ENCODE results near the gene PLAAT4.

Gene PLAAT4, protein sequence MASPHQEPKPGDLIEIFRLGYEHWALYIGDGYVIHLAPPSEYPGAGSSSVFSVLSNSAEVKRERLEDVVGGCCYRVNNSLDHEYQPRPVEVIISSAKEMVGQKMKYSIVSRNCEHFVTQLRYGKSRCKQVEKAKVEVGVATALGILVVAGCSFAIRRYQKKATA

DNA sequence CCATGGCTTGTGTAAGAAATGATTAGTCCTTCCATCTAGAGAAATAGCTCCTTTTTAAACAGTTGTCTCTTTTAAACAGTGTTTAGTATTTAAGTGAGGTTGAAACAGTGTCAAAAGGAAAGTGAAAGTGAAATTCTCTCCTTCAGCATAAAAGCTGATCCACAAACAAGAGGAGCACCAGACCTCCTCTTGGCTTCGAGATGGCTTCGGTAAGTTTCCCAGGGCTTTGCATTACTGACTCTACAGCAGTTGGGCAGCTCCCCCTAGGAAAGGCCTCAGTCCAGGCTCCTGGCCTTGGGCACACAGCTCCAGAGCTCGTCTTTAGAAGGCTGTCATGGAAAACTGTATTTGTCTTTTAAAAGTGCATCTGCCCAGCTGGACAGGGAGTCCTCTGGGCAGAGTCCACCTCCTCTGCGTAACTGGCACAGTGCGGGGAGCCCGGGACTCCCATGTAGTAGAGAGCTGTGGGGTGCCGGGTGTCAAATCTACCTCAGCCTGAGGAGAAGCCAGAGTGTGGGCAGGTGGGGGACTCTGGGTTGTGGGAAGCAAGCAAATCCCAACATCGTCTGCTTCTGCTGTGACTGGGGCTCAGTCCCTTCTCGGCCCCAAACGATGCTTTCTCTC is at the start of gene PLAAT4:
Gene PLAAT4, plus strand, starts transcription at position 140 of the 624 bp plus-strand sequence. Its CDS starts 61 bp downstream, at position 201.
- DNase-seq (ENCODE audit: low read depth), result peak; percentile 73

DNA sequence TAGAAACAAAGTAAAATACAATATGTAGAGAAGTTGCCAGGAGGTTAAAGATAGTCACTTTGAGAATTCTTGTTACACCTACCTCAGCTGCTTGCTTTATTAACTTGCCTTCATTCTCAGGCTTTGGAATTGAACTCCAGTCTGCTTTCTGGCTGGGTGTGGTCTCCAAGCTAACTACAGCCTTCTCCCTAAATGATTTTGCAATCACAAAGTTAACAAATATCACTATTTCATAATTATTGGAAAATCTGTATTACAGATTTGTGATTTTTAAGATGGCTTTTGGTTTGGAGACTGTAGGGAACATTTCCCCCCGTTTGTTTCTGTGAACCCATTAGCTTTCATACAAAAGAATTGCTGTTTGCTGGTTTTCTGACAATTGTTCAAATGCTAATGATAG is 47.8 kb upstream of the PLAAT4 start:
- DNase-seq (ENCODE audit: low read depth), result no peak

DNA sequence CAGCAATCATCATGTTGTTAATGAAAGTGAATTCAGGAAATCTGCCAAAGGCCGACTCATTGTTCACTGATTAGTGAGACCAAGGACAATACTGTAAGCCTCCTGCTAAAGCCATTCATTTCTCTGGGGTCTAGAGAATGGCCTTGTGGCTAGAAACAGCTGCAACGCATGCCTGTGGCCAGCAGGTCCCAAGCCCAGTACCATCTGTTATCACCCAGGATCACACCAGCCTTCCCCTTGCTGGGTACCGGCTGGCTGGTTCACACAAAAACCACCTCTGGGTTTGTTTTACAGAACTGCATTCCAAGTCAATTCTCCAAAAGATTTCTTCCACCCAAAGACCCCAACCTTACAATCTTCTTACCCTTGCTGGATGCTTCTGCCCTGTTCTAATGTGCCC is 46.7 kb upstream of the PLAAT4 start:
- DNase-seq (ENCODE audit: low read depth), result peak; percentile 74

DNA sequence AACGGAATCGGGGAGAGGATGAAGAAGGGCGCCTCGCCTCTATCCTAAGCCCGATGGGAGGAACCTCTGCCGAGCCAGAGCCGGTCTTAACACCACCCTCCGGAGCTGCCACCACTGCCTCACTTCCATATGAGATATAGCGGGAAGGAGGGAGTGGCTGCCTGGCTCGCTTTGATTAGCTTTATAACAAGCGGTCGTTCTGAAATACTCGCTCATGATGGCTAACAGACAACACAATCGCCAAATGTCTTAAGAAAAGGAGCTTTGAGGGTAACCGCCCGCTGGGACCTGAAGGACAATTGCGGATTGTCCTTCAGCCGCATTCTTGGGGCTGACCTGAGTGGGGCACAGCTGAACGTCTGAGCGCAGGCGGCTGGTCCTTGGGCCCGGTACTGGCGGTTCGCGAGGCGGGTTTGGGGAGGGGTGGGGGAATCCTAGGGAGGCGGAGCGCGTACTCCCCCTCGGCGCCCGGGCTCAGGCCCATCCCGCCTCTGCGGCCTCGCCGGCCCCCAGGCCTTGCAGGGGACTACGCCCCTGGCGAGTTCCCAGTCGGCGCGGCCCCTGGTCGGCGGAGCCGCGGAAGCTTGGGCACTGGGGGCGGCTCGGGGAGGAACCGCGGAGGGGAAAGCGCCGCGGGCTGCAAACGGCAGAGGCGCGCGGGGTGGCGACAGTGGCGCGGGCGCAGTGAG is 45.9 kb upstream of the PLAAT4 start, which contains the start of gene PLAAT5:
Gene PLAAT5, minus strand, starts transcription at position 617 of the 689 bp plus-strand sequence. Its CDS starts 133 bp downstream, at position 484.
- peak; percentile 53 for DNase-seq (ENCODE audit: low read depth)

DNA sequence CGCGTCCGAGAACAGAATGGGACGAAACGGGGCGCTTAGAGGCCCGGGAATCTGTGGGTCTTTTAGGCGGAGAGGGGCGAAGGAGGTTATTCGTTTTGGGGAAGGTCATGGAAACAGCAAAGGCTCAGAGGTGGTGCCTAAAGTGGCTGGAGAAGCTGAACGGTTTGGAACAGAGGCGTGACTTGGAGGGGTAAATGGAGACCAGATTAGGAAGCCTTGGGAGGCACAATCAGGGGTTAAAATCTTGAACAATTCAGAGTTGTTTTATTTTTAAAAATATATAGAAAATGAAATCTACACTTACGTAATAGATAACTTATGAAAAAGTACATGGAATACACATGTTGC is 45.4 kb upstream of the PLAAT4 start:
- no peak for DNase-seq (ENCODE audit: low read depth)

DNA sequence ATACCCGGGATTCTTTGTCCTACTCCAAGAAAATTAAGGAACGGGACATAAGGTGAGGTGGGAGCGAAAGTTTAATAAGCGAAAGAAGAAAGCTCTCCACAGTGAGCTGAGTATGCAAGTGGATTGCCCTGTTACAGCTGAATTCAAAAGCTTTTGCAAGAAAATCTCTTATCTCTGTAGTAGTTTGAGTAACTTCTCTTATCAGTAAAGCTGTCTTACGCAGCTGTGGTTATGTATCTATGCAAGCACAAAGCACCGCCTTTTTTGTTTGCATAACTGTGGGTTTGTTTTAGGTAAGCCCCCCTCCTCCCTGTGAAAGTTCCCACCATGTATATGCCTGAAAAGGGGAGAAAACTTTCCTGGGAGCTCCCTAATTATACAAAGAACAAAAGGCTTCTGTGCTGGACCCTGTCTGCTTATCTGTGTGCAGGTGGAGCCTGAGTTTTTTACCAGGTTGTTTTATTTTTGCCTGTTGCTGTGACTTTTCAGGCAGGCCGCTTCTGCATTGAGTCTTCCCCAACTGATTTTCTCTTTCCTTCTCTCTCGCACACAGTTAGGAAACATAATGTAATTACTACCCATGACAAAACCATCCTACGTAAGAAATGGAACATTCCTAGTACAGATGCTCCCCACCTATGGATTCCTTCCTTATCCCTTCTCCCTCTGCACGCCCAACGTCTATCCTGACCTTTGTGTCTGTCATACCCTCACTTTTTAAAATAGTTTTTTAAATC is 44.8 kb upstream of the PLAAT4 start:
- peak; percentile 97 for DNase-seq (ENCODE audit: low read depth)

DNA sequence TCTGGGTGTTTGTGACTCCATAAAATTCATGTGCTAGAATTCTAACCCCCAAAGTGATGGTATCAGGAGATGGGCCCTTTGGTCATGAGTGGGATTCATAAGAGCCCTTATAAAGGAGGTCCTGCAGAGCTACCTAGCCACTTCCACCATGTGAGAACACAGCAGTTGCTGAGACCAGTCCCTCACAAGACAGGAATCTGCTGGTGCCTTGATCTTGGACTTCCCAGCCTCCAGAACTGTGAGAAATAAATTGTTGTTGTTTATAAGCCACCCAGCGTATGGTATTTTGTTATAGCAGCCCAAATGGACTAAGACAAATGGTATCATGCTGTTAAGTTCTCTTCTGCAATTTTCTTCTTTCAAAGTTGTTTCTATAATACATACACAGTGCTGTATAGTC is 44.2 kb upstream of the PLAAT4 start:
- no peak for DNase-seq (ENCODE audit: low read depth)

DNA sequence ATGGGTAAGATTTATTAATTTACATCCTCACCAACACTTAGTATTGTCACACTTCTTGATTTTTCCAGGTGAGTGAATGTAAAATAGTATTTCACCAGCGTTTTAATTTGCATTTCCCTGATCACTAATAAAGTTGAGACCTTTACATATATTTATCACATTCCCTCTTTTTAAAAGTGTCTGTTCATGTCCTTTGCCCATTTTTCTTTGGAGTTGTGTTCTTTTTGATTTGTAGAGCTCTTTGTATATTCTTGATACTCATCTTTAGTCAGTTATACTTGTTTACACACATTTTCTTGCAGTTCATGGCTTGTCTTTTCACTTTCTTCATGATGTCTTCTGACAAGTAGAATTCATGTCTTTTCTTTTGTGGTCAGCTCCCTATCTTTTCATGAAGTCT is 43.5 kb upstream of the PLAAT4 start:
- DNase-seq (ENCODE audit: low read depth), result no peak

DNA sequence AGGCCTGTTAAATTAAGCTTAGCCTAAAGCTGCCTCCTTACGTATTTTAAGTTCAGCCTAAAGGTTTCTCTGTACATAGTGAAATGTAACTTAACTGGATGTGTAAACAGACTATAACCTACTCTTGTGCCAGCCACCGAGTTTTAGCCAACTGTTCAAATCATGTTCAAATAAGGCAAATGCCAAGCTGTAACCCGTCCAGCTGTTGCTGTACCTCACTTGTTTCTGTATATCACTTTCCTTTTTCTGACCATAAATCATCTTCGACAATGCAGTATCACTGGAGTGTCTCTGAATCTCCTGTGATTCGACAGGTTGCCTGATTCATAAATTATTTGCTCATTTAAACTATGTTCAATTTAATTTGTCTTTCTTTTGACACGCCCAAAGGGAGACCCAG is 41.6 kb upstream of the PLAAT4 start:
- no peak for DNase-seq (ENCODE audit: low read depth)

DNA sequence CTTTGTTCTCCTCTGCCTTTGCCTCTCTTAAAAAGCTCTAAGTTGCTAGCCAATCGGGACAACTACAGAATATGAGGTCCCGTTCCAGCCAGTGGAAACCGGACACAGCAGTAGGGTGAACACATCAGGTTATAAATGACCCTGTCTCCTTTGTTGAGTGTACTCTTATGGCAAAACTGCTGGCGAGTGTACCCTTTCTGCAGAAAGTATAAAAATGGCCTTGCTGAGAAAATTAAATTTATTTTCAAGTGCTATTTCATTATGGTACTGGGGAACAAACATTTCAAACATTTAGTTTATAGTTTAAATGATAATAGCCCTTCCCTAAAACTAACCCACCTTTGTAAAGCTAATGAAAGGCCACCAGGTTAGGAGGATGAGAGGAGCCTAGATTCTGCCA is 36.7 kb upstream of the PLAAT4 start:
- no peak for DNase-seq (ENCODE audit: low read depth)

DNA sequence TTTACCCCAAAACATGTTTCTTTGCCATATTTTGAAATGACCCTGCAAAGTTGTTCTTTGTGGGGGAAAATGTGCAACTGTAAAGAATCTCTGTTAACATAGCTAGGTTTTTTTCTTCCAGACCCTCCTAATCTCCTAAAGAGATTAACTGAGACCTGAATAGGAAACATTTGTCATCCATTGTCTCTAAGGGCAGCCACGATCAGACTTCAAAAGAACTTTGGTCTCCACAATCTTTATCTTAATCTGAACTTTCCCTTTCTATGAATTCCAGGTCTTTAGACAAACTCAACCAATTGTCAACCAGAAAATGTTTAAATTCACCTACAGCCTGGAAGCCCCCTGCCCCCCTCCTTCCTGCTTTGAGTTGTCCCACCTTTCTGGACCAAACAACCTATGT is 35.4 kb upstream of the PLAAT4 start:
- no peak for DNase-seq (ENCODE audit: low read depth)

DNA sequence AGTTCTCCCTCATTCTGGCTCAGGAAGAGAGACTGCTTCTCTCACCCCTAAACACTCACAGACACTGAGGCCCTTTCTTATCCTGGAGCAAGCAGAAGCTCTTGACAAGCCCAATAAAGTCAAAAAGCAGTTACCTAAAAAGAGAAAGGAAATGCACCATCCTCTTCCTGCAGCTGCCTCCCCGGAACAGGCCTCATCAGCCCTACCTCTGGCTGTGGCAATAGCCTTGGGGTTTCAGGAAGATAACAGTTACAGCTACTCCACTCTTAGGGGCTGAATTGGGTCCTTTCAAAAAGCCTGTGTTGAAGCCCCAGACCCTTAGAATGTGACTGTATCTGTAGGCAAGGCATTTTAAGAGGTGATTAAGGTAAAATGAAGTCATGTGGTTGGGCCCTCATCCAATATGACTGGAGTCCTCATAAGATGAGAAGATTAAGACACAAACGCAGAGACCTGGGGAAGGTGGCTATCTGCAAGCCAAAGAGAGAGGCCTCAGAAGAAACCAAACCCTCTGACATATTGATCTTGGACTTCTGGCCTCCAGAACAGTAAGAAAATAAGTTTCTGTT is 34.3 kb upstream of the PLAAT4 start:
- DNase-seq (ENCODE audit: low read depth), result no peak

DNA sequence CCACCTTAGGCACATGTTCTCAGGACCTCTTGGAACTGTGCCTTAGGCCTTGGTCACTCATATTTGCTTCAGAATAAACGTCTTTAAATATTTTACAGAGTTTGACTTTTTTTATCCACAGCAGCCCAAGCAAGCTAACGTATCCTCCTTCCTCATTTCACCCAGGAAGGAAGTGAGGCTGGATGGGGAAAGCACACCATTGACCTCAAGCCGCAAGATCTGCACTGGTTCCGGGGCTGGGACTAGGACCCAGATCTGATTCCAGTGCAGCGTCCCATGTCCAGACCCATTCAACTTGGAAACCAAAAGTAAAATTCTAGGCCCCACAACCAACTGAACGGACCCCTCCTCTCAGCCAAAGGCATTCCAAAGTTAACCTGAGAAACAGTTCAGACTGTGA is 33.1 kb upstream of the PLAAT4 start:
- no peak for DNase-seq (ENCODE audit: low read depth)

DNA sequence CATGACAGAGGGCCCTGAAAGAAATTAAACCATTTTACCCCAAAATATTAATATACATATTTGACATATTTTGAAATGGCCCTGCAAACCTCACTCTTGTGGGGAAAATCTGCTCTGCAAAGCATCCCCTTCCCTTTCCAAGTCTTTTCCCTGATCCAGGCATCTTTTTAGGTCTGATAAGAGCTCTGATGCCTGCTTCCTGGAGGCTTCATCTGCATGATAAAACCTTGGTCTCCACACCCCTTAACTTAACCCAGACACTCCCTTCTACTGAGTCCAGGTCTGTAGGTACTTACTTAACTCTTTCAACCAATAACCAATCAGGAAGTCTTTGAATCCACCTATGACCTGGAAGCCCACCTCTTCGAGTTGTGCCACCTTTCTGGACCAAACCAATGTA is 32.6 kb upstream of the PLAAT4 start:
- DNase-seq (ENCODE audit: low read depth), result no peak

DNA sequence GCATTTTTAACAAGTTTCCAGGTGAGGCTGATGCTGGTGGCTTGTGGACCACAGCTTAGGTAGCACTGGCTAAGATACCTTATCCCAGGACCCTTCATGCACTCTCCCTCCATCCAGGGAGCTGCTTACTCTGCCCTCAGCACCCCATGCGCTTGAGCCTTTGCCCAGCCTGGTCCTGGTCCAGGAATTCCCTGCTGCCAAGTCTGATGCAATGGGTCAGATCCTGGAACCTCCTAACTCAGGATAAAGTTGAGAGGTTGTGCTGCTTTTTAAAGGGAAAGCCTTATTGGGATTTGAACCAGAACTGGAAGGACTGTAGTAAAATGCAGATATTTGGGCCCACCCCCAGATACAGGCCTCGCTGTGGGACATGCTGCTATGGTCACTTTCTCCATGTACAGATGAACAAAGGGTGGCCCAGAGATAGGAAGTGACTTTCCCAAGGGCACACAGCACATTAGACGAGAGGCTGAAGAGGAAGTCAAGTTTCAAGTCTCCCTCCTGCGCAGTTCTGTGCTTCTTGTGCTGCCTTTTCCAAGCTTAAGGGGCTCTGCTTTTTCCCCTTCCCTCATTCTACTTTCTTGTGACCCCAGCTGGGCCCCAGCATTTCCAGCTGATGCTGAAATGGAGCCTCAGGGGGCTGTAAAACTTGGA is 31.5 kb upstream of the PLAAT4 start:
- DNase-seq (ENCODE audit: low read depth), result peak; percentile 39

DNA sequence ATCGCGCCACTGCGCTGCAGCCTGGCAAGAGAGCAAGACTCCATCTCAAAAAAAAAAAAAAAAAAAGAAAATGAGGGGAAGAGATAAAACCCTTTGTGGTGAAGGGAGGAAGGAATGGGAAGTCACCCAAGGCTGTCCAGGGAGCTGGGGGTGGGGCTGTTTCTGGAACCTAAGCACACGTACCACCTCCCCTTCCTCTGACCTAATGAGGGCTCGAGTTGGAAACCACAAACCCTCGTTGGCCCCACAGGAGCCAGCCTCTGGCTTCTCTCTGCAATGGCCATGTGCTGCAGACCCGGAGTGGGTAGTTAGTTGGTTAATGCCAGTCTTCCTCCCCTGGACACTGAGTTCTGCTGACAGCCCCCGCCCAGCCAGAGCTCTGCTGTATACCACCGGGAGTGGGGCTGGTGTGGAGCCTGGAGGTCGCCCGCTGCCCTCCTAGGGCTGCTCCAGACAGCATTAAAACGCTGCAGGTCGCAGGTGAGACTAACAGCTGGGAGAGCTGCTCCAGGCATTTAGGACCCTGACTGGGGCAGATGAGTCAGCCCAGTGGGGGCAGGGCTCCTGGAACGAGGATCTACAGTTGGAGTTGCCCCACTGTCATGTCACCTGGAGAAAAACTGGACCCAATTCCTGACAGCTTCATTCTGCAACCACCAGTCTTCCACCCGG is 30.6 kb upstream of the PLAAT4 start, which contains the start of gene LGALS12:
Gene LGALS12, plus strand, starts transcription at position 228 of the 672 bp plus-strand sequence. Its CDS starts 375 bp downstream, at position 603.
- peak; percentile 96 for DNase-seq (ENCODE audit: low read depth)

DNA sequence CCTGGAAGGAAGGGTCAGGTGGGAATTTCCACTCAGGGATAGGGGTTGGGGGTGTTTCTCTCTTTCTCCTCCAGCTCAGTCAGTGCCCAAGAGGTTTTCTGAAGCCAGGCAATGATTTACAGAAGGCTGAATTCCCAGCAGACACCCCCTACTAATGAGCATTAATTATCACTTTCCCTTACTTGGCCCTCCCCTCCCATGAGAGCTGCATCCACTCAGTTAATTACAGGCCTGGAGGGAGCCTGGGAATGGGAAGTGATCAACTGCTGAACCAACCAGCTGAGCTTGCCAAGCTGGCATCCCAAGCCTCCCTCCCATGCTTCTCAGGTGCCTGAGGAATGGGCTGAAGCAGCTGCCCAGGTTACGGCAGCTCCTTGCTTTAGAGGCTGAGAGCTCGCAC is 29.7 kb upstream of the PLAAT4 start:
- DNase-seq (ENCODE audit: low read depth), result no peak

DNA sequence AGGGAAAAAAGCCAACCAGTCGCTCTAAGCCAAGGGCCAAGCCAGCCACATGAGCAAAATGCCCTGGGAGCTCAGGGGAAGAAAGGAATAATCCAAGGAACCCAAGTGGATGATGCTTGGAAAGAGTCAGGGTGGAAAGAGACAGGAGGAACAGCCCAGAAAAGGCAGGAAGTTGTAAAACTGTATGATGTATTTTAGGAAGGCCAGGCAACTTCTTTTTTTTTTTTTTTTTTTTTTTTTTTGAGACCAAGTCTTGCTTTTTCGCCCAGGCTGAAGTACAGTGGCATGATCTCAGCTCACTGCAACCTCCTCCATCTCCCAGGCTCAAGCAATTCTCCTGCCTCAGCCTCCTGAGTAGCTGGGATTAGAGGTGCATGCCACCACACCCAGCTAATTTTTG is 29.1 kb upstream of the PLAAT4 start:
- DNase-seq (ENCODE audit: low read depth), result no peak

DNA sequence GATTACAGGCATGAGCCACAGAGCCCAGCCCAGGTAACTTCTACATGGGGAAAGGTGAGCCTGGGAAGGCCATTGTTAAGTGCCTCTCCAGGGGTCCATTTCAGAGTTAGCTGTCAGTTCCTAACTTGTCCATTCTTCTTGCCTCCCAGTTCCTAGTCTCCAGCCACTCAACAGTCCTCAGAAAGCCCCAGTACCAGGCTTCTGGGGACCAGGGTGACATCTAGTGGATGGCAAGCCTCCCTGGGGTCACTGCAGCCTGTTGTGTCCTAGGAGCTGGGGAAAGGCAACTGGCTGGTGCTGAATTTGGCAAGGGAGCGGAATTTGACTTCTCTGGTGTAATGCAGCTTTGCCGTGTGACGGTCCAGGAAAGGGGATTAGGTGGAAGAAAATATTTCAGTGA is 28.6 kb upstream of the PLAAT4 start:
- peak; percentile 27 for DNase-seq (ENCODE audit: low read depth)

DNA sequence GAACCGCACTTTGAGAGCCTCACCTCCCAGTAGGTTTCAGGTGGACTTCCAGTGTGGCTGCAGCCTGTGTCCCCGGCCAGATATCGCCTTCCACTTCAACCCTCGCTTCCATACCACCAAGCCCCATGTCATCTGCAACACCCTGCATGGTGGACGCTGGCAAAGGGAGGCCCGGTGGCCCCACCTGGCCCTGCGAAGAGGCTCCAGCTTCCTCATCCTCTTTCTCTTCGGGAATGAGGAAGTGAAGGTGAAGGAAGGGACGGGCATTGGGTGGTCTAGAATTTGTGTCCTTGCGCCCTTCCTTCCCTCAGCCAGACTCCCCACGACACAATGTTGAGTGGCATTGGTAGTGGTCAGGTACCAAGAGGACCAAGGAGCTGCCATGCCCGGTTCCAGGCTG is 27.9 kb upstream of the PLAAT4 start:
- no peak for DNase-seq (ENCODE audit: low read depth)

DNA sequence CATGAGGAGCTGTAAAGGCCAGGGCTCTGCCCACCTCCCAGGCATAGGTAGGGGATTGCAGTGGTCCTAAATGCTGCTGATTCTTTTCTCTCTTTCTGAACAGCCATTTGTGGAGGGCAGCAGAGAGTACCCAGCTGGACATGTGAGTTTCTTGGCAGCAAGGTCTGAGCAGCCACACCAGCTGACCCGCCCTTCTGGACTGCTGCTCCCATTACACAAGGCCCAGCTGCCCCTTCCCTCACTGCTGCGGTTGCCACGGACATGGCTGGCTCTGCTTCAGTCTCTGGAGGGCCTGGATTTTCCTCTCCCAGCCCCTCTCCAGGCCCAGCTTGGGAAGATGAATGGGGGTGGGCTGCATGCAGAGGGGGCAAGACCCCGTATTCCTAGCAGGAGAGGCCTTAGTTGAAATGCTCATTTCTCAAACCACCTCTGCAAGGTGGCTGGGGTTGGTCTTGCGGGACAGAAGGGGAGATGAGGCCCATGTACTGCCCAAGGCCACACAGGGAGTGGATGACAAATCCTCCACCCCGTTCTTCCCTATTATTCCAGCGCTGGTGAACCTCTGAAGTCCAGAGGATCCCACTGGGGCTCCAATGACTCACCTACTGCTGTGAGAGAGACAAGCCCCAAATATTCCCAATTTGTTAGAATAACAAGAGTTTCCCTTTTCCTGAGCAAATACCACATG is 26.1 kb upstream of the PLAAT4 start:
- peak; percentile 77 for DNase-seq (ENCODE audit: low read depth)
